Nephron (organoid): ENCODE measurements around the gene CDYL.

ENCODE experiments used
- H3K27ac Mint-ChIP-seq, 3 experiments: 2 replicates each; pipeline ENCODE4 v1.8.0; 2020; ENCODE audit warnings: mixed read lengths in 3 of 3, mild to moderate bottlenecking in 2 of 3, moderate library complexity in 1 of 3
- H3K27me3 Mint-ChIP-seq: 2 replicates; pipeline ENCODE4 v1.8.0; 2021; ENCODE audit warnings: low read depth, mild to moderate bottlenecking, moderate library complexity, mixed read lengths
- H3K36me3 Mint-ChIP-seq: 2 replicates; pipeline ENCODE4 v1.8.0; 2020; ENCODE audit warnings: low read depth, mixed read lengths
- H3K4me1 Mint-ChIP-seq: 2 replicates; pipeline ENCODE4 v1.8.0; 2020; ENCODE audit warnings: mixed read lengths
- H3K4me3 Mint-ChIP-seq, 3 experiments: 2 replicates each; pipeline ENCODE4 v1.8.0; 2020; ENCODE audit warnings: mild to moderate bottlenecking in 3 of 3, mixed read lengths in 3 of 3, moderate library complexity in 2 of 3
- H3K9me3 Mint-ChIP-seq: 2 replicates; pipeline ENCODE4 v1.8.0; 2020; ENCODE audit warnings: mixed read lengths
- CTCF ChIP-seq, 3 experiments: fragments of 200-600 bp; sonication (generic); IDR thresholded peaks; one replicate each; pipeline ENCODE4 v1.5.0; 2021; ENCODE audit warnings: antibody characterized with exemption in 3 of 3; ENCODE audit not compliant: unreplicated experiment in 3 of 3

The CDYL gene

GRCh38 chr6:4972438-4972837 is 196.2 kb downstream of the CDYL start:
- Mint-ChIP-seq H3K4me1 (peaks cover 33% of the 10 kb centered on the region), H3K4me3 (no peak overlapping the region), H3K36me3 (peaks cover 7% of the 10 kb centered on the region), H3K27ac (peak overlapping the region in 2 of 3 experiments; percentile 16 to 35), H3K9me3 (peaks cover 12% of the 10 kb centered on the region), H3K27me3 (peaks cover 3% of the 10 kb centered on the region)
- no peak for TF ChIP-seq CTCF (IDR thresholded peaks at IDR 0.05; ENCODE audit: unreplicated experiment in 3 of 3)

GRCh38 chr6:4973415-4973814 is 197.2 kb downstream of the CDYL start:
- Mint-ChIP-seq H3K4me3 (no peak overlapping the region), H3K36me3 (peaks cover 7% of the 10 kb centered on the region), H3K27me3 (peaks cover 3% of the 10 kb centered on the region), H3K27ac (peak overlapping the region; percentile 80 to 92 (median 90)), H3K9me3 (peaks cover 13% of the 10 kb centered on the region), H3K4me1 (peaks cover 33% of the 10 kb centered on the region)
- no peak for TF ChIP-seq CTCF (IDR thresholded peaks at IDR 0.05; ENCODE audit: unreplicated experiment in 3 of 3)

GRCh38 chr6:4973982-4974745 is 198.0 kb downstream of the CDYL start:
- Mint-ChIP-seq H3K9me3 (peaks cover 19% of the 10 kb centered on the region), H3K27me3 (peaks cover 3% of the 10 kb centered on the region)
- TF ChIP-seq CTCF (IDR thresholded peaks at IDR 0.05; ENCODE audit: unreplicated experiment in 3 of 3): no peak

GRCh38 chr6:4974962-4975361 is 198.8 kb downstream of the CDYL start:
- Mint-ChIP-seq H3K4me1 (peaks cover 33% of the 10 kb centered on the region), H3K27me3 (peaks cover 3% of the 10 kb centered on the region), H3K27ac (peak overlapping the region; percentile 80 to 92 (median 90)), H3K36me3 (peaks cover 12% of the 10 kb centered on the region), H3K9me3 (peaks cover 24% of the 10 kb centered on the region), H3K4me3 (no peak overlapping the region)
- no peak for TF ChIP-seq CTCF (IDR thresholded peaks at IDR 0.05; ENCODE audit: unreplicated experiment in 3 of 3)

More at GRCh38 chr6:4973982-4974745, 198.0 kb downstream of the CDYL start:
- H3K36me3 Mint-ChIP-seq: peaks cover 7% of the 10 kb centered on the region
- peak overlapping the region in 1 of 3 experiments; percentile 27 for H3K4me3 Mint-ChIP-seq
- peak overlapping the region; percentile 80 to 92 (median 90) for H3K27ac Mint-ChIP-seq
- peaks cover 33% of the 10 kb centered on the region for H3K4me1 Mint-ChIP-seq

- Mint-ChIP-seq H3K36me3 (peaks cover 12% of the 10 kb centered on the region), H3K4me3 (no peak overlapping the region), H3K27ac (peak overlapping the region in 1 of 3 experiments; percentile 39), H3K4me1 (peaks cover 31% of the 10 kb centered on the region), H3K9me3 (peaks cover 28% of the 10 kb centered on the region), H3K27me3 (peaks cover 3% of the 10 kb centered on the region)
- TF ChIP-seq CTCF (IDR thresholded peaks at IDR 0.05; ENCODE audit: unreplicated experiment in 3 of 3): no peak
Observed at GRCh38 chr6:4975506-4975905, 199.3 kb downstream of the CDYL start.

- Mint-ChIP-seq H3K27me3 (peaks cover 3% of the 10 kb centered on the region), H3K36me3 (peaks cover 12% of the 10 kb centered on the region), H3K4me1 (peaks cover 22% of the 10 kb centered on the region), H3K27ac (no peak overlapping the region), H3K4me3 (no peak overlapping the region), H3K9me3 (peaks cover 33% of the 10 kb centered on the region)
- no peak for TF ChIP-seq CTCF (IDR thresholded peaks at IDR 0.05; ENCODE audit: unreplicated experiment in 3 of 3)
Observed at GRCh38 chr6:4977468-4977867, 201.3 kb downstream of the CDYL start.
